ENCODE results near the gene CLCF1. TPM values are rescaled to one million over a fixed set of nuclear protein-coding genes. Genes with fewer than 3 reads are reported as not detected.
A peak's percentile ranks its signal among the peaks of the same experiment; 100 is the strongest.

The CLCF1 gene
- polyA plus RNA-seq, 3 donors = 4.8 to 8.1 (median 8.0) TPM

GRCh38 chr11:67357831-67358670 is 15.3 kb downstream of the CLCF1 start:
- no peak for DNase-seq

GRCh38 chr11:67356864-67357561 is 16.4 kb downstream of the CLCF1 start:
- DNase-seq = peak; percentile 83

GRCh38 chr11:67356387-67356863 is 17.0 kb downstream of the CLCF1 start:
- DNase-seq = no peak

GRCh38 chr11:67355794-67356386 is 17.5 kb downstream of the CLCF1 start:
- DNase-seq = no peak

GRCh38 chr11:67355023-67355793 is 18.2 kb downstream of the CLCF1 start:
- no peak for DNase-seq

DNA sequence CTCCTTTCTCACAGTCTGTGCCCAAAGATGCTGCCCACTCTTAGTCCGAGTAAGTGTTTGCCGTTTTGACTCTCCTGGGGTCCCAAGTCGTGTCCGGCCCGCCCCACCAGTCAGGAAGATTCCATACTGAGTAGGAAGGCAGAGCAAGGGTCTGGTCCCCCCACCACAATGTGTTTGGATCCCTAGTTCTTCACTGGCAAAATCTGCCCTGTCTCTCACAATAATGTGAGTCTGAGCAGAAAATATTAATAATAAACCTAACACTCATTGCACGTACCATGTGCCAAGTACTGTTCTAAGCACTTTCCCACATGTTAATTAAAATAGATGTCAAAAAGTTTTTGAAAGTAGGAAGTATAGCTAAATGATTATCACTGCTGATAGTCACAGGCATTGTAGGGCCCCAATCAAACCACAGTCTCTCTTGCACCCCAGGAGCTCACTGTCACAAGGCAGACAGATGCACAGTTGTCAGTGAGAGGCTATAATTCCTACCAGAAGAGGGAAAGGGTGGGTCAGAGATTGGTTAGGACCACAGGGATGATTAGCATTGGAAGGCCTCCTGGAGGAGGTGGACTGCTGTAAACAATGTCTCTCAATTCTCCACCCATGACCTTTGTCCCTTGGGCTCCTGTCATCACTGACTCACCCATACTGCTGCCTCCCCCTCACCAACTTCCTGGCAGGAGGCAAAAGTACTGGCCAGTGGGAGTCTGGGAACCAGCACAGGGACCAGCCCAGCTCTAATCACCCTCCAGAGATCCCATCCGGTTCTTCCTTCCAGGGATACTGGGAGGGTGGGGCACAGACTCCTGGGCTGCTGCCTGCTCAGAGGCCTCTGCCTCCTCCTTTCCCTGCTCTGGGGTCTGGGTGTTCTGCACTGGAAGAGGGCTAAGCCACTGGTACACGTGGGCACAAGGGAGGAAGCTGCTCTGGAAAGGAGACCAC is 19.0 kb downstream of the CLCF1 start:
- no peak for DNase-seq

- peak; percentile 93 for DNase-seq
Measured at GRCh38 chr11:67353317-67354074, 19.9 kb downstream of the CLCF1 start, which contains the start of gene POLD4. Gene POLD4, minus strand, starts transcription at chr11:67353546. Its CDS starts 147 bp downstream, at chr11:67353399.

- no peak for DNase-seq
Measured at GRCh38 chr11:67352546-67353316, 20.7 kb downstream of the CLCF1 start.

GRCh38 chr11:67351275-67352005 is 22.0 kb downstream of the CLCF1 start:
- DNase-seq = no peak

DNA sequence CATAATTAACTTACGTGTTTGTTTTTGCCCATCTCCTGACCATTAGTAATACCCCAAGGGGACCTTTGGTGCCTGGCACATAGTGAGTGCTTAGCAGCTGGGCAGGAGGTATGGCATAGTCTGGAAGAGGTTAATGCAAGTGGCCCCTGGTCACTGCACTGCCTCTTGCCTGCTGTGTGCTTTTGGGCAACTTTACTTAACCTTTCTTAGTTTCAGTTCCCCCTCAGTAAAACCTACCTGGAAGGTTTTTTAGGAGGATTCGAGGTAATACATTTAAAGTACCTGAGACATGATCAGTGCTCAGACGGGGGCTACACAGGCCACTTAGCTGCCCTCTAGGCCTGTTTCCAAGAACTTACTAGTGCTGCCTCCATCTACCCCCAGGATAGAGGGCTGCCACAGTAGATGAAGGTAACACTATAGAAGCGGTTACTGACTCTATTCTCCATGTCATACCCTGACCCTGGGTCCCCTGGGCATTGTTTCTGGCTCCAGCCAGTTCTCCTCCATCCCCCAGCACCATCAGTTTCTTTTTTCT is 23.4 kb downstream of the CLCF1 start:
- no peak for DNase-seq

- DNase-seq = no peak
Measured at GRCh38 chr11:67349457-67349856, 23.9 kb downstream of the CLCF1 start.

DNA sequence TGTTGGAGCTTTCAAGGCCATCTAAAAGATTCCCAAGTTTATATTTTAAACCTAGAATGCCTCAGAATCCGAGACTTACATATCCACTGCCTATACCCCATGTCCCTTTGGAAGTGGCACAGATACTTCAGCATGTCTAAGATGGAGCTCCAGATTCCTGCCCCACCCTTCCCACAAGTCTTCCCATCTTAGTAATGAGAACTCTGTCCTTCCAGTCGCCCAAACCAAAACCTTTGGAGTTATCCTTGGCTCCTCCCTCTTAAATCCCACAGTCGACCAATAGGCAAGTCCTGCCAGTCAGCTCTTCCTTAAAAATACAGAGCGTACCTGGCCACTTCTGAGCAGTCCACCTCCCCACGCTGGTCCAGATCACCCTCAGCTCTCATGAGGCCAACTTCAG is 24.4 kb downstream of the CLCF1 start:
- no peak for DNase-seq

DNA sequence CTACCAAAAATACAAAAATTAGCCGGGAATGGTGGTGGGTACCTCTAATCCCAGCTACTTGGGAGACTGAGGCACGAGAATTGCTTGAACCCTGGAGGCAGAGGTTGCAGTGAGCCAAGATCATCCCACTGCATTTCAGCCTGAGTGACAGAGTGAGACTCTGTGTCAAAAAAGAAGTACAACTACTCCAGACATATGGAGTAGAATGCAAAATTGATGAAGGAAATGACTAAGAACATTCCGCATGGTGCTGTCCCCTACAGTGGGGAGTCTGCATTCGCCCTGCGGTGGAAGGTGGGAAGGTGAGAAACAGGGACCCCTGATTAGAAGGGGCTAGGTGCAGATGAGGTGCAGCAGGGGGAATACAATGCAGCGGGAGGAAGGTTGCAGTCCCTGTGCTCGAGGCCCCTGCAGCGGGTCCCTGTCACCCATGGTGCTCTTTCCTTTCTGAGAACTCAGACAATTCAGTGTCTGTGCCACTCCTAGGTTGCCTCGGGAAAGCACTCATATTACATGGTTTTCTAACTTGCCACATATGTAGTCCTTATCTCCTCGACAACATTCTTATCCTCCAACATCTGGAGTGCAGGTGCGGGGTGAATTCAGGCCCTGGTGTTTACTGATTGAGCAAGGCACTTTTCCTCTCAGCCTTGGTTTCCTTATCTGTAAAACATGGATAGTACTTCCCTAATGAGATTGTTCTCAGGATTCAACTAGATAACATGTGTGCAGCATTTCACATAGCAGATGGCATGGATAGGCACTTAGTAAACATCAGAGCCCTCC is 25.2 kb downstream of the CLCF1 start:
- DNase-seq = no peak

- DNase-seq = no peak
Measured at GRCh38 chr11:67345920-67346819, 27.2 kb downstream of the CLCF1 start.

DNA sequence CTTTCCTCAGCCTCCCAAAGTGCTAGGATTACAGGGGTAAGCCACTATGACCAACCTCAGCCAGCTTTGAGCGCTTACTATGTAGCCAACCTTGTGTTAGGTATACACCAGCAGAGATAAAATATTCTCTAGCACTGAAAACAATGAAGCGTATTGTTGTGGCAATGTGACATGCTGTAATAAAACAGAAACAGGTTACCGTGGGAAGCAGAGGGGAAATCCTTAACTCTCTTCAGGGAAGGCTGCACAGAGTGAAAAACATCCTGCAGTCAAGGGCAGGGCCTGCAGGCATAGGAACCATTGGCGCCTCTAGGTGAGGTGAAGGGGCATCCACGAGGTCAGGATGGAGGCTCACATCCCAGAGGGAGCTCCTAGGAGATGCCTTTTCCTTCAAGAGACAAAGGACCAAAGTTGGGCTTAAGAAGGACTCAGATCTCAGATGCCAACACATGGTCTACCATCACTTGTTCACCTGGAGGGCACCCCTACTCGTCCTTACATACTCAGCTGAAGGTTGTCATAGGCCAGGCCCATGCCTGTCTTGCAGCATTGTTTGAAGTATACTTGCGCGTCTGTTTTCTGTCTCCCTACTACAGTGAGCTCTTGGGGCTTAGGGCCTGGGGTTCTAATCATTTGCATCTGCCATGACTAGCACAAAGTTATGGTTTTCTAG is 28.0 kb downstream of the CLCF1 start:
- no peak for DNase-seq

Data from renal pelvis (tissue), 4 donors.